Subcutaneous abdominal adipose tissue (tissue), 5 donors: ENCODE data around the gene METRN.

ENCODE experiments used
- H3K27ac ChIP-seq: one replicate; pipeline ENCODE4 v1.7.0; 2013; ENCODE audit warnings: low read depth, mild to moderate bottlenecking, inconsistent platforms, low read length, moderate library complexity
- H3K27me3 ChIP-seq, 5 donors: one replicate each; pipeline ENCODE4 v1.7.0; 2013; ENCODE audit warnings: low read length in 5 of 5, inconsistent platforms in 1 of 5; ENCODE audit not compliant: control insufficient read depth in 5 of 5, insufficient read depth in 4 of 5
- H3K36me3 ChIP-seq, 5 donors: one replicate each; pipeline ENCODE4 v1.7.0; 2013; ENCODE audit warnings: low read length in 5 of 5; ENCODE audit not compliant: control insufficient read depth in 5 of 5, insufficient read depth in 5 of 5
- H3K4me1 ChIP-seq, 5 donors: one replicate each; pipeline ENCODE4 v1.7.0; 2013; ENCODE audit warnings: low read length in 5 of 5, mild to moderate bottlenecking in 3 of 5, moderate library complexity in 1 of 5; ENCODE audit not compliant: control insufficient read depth in 5 of 5, insufficient read depth in 5 of 5
- H3K4me3 ChIP-seq, 5 donors: one replicate each; pipeline ENCODE4 v1.7.0; 2013; ENCODE audit warnings: low read length in 5 of 5, low read depth in 1 of 5
- H3K9ac ChIP-seq, 5 donors: one replicate each; pipeline ENCODE4 v1.7.0; 2013; ENCODE audit warnings: low read length in 5 of 5, mild to moderate bottlenecking in 4 of 5, moderate library complexity in 3 of 5
- H3K9me3 ChIP-seq, 5 donors: one replicate each; pipeline ENCODE4 v1.7.0; 2013; ENCODE audit warnings: low read length in 5 of 5; ENCODE audit not compliant: control insufficient read depth in 5 of 5
- donor health status: healthy.
- donor health status: healthy.
- donor health status: healthy.
- donor health status: healthy.
- donor health status: healthy.

METRN gene

DNA sequence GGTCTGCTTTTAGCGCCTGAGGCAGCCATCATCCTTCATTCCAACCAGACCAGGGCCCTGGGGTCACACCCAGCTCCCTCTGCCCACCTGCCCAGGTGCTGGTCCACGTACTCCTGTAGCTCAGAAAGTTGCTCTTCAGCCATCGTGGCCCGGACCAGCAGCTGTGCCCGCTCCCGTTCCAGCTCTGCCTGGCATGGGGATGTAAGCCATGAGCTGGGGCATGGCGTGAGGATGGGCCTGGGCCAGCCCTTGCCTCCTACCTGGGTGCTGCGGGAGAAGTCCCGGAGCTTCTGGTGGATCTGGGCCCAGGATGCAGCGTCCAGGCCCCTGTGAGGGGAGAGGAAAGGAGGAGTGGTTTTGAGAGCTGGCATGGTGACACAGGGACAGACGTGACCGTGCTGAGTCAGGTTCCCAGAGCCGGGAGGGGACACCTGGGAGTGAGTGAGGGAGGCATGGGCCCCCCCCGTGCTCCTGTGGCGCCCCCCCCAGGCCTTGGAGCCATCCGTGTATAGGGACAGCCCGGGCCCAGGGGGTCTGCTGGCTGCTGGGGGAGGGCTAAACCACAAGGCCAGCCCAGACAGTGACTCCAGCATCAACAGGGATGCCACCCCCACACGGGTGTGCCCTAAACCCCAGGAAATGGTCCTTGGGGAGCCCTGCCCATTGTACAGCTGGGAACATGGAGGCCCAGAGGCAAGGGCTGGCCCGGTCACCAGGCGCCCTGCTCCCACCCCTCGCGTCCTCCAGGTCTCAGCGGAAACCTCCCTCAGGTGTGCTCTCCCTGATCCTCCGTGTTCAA, 8.1 kb downstream of the METRN start:
- no peaks in the 10 kb centered on the region for H3K9me3 ChIP-seq
- no peak overlapping the region for H3K27ac ChIP-seq
- H3K4me3 ChIP-seq = no peak overlapping the region
- H3K9ac ChIP-seq = no peak overlapping the region
- peaks cover 0 to 43% (median 35%) of the 10 kb centered on the region in 5 donors for H3K4me1 ChIP-seq
- peaks cover 15 to 27% (median 24%) of the 10 kb centered on the region in 5 donors for H3K27me3 ChIP-seq
- H3K36me3 ChIP-seq = no peaks in the 10 kb centered on the region

DNA sequence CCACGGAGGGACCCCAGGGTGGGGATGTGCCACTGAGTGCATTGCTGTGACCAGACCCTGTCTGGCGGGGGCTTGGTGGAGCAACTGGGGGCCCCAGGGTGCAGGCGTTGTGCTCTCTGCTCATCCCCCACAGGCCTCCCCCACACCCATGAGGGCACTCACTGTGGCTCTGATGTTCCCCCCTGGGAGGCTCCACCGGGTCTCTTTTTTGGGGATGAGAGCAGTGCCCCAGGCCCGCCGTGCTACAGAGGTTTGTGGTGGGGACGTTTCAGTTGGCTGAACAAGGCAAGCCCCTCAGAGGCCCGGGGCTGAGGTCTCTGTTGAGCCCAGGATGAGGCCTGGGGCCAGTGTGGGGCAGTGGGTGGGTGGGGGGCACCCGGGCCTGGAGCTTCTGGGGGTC, 8.8 kb downstream of the METRN start:
- Histone ChIP-seq H3K4me3 (no peak overlapping the region), H3K27ac (no peak overlapping the region), H3K9me3 (no peaks in the 10 kb centered on the region), H3K36me3 (no peaks in the 10 kb centered on the region), H3K9ac (no peak overlapping the region), H3K4me1 (peaks cover 0 to 48% (median 39%) of the 10 kb centered on the region in 5 donors), H3K27me3 (peaks cover 18 to 30% (median 25%) of the 10 kb centered on the region in 5 donors)

DNA sequence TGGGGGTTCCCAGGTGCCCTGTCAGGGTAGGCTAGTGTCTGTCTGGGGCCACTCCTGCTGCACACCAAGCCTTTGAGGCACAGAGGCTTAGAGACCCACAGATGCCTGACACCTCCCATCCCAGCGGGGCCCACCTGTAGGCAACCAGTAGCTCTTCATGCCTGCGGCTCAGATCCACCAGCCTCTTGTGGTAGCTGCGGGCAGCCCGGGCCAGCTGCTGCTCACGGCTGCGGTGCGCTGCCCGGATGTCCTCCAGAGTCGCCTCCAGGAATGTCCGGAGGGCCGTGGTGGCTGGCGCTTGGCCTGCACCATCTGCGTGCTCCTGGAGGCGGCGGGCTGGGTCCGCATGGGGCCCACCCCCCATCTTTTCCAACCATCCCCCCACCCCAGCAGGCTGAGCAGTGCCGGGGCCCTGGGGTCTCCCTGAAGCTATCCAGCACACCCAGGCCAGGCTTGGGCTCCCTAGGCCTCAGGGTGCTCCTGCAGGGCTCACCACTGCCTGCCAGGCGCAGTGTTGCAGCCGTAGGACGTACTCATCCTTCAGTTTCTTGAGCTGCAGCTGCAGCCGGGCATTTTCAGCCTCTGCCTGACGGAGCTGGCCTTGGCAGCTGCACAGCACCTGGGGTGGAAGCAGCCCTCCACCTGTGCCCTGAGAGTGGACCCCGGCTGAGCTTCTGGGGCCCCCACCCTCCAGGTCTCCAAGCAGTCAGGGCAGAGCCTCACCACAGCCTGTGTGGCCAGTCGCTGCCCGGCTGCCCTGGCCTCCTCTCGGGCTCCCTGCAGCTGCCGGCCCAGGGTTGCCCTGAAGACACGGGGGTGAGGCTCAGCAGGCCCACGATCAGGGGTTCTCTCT, 9.5 kb downstream of the METRN start:
- Histone ChIP-seq H3K9ac (no peak overlapping the region), H3K27me3 (peaks cover 20 to 31% (median 27%) of the 10 kb centered on the region in 5 donors), H3K27ac (no peak overlapping the region), H3K4me1 (peaks cover 0 to 49% (median 39%) of the 10 kb centered on the region in 5 donors), H3K36me3 (no peaks in the 10 kb centered on the region), H3K9me3 (no peaks in the 10 kb centered on the region), H3K4me3 (no peak overlapping the region)

DNA sequence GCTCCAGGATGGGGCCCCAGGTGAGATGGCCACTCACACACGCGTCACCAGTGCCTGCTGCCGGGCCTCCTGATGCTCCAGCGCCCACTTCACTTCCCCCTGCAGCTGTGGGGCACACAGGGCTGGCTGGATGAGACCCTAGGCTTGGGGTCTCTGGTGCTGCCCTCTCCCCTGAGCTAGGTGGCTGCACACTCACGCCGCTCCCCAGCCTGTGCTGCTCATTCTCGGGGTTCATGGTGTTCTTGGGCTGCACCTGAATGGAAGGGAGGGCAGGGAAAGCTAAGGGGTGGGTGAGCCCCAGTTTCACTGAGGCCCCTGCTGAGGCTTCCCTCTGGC, 10.1 kb downstream of the METRN start:
- H3K9ac ChIP-seq = no peak overlapping the region
- no peaks in the 10 kb centered on the region for H3K9me3 ChIP-seq
- no peak overlapping the region for H3K4me3 ChIP-seq
- H3K27me3 ChIP-seq = peaks cover 20 to 31% (median 27%) of the 10 kb centered on the region in 5 donors
- peaks cover 0 to 2% (median 0%) of the 10 kb centered on the region in 5 donors for H3K36me3 ChIP-seq
- no peak overlapping the region for H3K27ac ChIP-seq
- peaks cover 0 to 44% (median 36%) of the 10 kb centered on the region in 5 donors for H3K4me1 ChIP-seq

DNA sequence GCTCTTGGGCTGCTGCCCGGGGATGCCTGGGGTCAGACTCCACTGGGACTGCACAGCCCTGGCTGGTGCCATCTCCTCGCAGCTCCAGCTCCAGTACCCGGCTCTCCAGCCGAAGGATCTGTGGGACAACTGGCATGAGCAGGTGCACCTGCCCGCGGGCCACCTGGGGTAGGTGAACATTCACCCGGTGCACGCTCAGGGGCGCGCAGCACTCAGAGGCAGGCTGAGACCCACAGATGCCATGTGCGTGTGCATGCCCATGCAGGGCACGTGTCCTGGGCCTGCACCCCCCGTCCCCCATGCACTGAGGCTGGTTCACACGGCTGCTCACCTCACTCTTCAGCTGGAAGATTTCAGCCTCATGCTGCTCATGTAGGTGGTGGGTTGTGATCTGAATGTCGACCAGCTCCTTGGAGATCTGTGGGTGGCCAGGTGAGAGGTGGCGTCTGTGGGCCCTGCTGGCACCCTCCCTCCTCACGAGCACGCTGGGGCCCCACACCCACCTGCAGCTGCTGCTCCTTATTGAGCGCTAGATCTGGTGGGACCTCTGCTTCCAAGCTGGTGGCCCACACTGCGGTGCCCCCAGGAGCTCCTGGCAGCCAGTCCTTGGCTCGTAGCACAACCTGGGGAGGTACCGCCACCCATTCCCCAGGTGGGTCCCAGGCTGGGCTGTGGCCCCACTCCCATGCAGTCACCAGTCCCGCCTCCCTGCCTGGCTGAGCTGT, 10.7 kb downstream of the METRN start:
- Histone ChIP-seq H3K4me1 (peaks cover 0 to 38% (median 29%) of the 10 kb centered on the region in 5 donors), H3K4me3 (no peak overlapping the region), H3K9ac (no peak overlapping the region), H3K27ac (no peak overlapping the region), H3K9me3 (no peaks in the 10 kb centered on the region), H3K36me3 (peaks cover 0 to 9% (median 0%) of the 10 kb centered on the region in 5 donors), H3K27me3 (peaks cover 20 to 31% (median 27%) of the 10 kb centered on the region in 5 donors)

DNA sequence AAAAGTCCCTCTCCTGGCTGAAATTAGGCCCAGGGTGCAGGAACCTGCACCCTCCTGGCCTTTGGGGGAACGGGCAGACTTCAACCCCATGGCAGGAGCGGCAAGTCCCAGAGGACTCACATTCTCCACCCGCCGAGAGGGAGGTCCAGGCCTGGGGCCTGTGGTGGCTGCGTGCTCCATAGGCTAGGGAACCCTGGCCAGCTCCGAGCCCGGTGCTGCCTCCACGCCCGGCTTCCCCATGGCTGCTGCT, 11.2 kb downstream of the METRN start:
- peaks cover 0 to 13% (median 2%) of the 10 kb centered on the region in 5 donors for H3K36me3 ChIP-seq
- H3K9ac ChIP-seq = no peak overlapping the region
- H3K27me3 ChIP-seq = peaks cover 20 to 31% (median 27%) of the 10 kb centered on the region in 5 donors
- no peaks in the 10 kb centered on the region for H3K9me3 ChIP-seq
- peaks cover 0 to 33% (median 27%) of the 10 kb centered on the region in 5 donors for H3K4me1 ChIP-seq
- H3K27ac ChIP-seq = no peak overlapping the region
- peak overlapping the region in 1 of 5 donors; percentile 60 for H3K4me3 ChIP-seq

DNA sequence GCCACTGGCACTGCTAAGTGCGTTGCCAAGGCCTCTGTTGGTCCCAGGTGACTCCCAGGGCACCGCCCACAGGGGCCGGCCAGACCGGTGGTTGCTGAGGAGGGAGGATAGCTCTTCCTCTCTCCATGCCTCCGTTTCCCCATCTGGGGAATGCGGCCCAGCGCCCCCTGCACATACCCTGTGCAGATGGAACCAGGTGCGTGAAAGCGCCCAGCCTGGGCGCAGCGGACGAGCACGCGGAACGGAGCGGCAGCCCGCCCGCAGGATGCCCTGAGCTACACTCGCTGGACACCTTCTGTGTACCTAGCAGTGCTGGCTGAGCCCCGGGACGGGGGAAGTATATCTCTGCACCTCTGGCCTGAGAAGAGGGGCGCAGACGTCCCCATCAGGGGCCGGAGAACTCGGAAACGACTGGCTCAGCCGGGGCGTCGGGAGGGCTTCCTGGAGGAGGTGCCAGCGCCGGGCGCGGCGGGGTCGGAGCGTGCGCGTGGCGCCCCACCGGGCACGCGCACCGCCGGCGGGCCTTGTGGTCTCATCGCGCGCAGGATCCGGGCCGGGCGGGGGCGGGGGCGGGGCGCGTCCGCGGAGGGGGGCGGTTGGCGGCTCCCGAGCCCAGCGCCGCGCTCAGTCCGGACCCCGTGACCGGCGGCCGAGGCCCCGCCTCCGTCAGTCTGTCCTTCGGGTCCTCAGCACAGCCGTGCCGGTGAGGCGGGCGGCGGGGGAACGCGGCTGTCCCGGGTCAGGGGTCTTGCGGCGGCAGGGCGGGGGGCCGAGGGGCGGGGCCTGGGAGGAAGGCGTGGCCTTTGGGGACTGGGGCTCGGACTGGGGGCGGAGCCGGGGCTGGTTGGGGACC, 11.7 kb downstream of the METRN start, which contains the start of the genes CCDC78 and HAGHL:
CCDC78 (minus strand) TSS at position 6 of the 853 bp plus-strand sequence. CDS start 76 bp downstream, outside the sequence.
HAGHL (plus strand) TSS at position 669 of the 853 bp plus-strand sequence. CDS start 404 bp downstream, outside the sequence.
- Histone ChIP-seq H3K36me3 (peaks cover 0 to 19% (median 3%) of the 10 kb centered on the region in 5 donors), H3K4me1 (peaks cover 0 to 28% (median 24%) of the 10 kb centered on the region in 5 donors), H3K27ac (no peak within 1 kb of the TSS), H3K27me3 (peaks cover 20 to 31% (median 27%) of the 10 kb centered on the region in 5 donors), H3K9me3 (no peaks in the 10 kb centered on the region), H3K9ac (peak within 1 kb of the TSS in 2 of 5 donors; percentile 42 to 47), H3K4me3 (peak within 1 kb of the TSS in 4 of 5 donors; percentile 17 to 60 (median 54))

DNA sequence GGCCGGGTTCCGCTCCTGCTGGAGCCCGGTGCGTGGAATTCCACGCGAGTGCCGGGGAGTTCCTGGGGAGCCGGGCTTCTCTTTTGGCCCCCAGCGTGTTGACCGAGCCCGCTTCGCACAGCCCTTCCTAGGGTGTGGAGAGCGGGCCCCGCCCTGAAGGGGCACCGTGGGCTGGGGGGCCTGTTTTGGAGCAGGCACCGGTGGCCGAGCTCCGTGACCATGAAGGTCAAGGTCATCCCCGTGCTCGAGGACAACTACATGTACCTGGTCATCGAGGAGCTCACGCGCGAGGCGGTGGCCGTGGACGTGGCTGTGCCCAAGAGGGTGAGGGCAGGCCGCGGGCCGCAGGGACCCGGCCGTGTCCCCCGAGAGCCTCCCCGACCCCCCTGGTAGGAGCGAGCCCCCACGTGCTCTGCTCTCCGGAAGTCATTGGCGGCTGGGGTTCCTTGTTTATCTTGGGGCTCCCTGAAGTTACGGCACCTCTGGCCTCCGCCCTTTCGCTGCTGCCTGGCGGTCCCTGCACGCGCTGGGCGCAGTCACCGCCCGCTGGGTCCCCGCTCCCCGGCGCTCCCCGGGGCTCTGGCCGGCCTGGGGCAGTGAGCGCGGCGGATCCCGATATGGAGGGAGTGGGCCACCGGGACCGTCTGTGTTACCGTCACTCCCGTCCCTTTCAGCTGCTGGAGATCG, 12.5 kb downstream of the METRN start:
- Histone ChIP-seq H3K4me1 (peaks cover 0 to 22% (median 19%) of the 10 kb centered on the region in 5 donors), H3K9ac (peak overlapping the region in 1 of 5 donors; percentile 42)

More for the DNA sequence above, 12.5 kb downstream of the METRN start:
- H3K27ac ChIP-seq = no peak overlapping the region
- H3K9me3 ChIP-seq = no peaks in the 10 kb centered on the region
- H3K4me3 ChIP-seq = peak overlapping the region in 4 of 5 donors; percentile 17 to 60 (median 54)
- H3K36me3 ChIP-seq = peaks cover 0 to 26% (median 8%) of the 10 kb centered on the region in 5 donors
- peaks cover 20 to 31% (median 27%) of the 10 kb centered on the region in 5 donors for H3K27me3 ChIP-seq
